PFSK-1 (cell line): ENCODE data around the gene FAM117A.

Experiments
- FOXP2 ChIP-seq: optimal IDR thresholded peaks from 2 replicates; pipeline ENCODE3; 2011; ENCODE audit warnings: borderline replicate concordance, control low read depth, inconsistent platforms; ENCODE audit not compliant: insufficient read depth; ENCODE audit errors: extremely low read length, extremely low read depth
- POLR2AphosphoS5 ChIP-seq: IDR thresholded peaks from 2 replicates; pipeline ENCODE4 v1.6.1; 2012; ENCODE audit warnings: low read depth, mild to moderate bottlenecking, control low read depth, low read length, moderate library complexity
- SIN3A ChIP-seq: IDR thresholded peaks from 2 replicates; pipeline ENCODE4 v1.6.1; 2012; ENCODE audit warnings: mild to moderate bottlenecking, low read length, moderate library complexity, borderline replicate concordance; ENCODE audit not compliant: insufficient read depth
- TAF1 ChIP-seq: IDR thresholded peaks from 2 replicates; pipeline ENCODE4 v1.6.1; 2012; ENCODE audit warnings: low read length, control low read depth, borderline replicate concordance; ENCODE audit not compliant: insufficient read depth
- TF ChIP-seq, protein P1 (sequence below), 2 experiments: IDR thresholded peaks; 2 replicates each; pipeline versions ENCODE4 v1.6.1 to v1.8.0; 2011 to 2012; ENCODE audit warnings: low read depth in 2 of 2, low read length in 2 of 2, control low read depth in 1 of 2, inconsistent platforms in 1 of 2, mild to moderate bottlenecking in 1 of 2, moderate library complexity in 1 of 2; ENCODE audit not compliant: insufficient read depth in 1 of 2

DNA sequence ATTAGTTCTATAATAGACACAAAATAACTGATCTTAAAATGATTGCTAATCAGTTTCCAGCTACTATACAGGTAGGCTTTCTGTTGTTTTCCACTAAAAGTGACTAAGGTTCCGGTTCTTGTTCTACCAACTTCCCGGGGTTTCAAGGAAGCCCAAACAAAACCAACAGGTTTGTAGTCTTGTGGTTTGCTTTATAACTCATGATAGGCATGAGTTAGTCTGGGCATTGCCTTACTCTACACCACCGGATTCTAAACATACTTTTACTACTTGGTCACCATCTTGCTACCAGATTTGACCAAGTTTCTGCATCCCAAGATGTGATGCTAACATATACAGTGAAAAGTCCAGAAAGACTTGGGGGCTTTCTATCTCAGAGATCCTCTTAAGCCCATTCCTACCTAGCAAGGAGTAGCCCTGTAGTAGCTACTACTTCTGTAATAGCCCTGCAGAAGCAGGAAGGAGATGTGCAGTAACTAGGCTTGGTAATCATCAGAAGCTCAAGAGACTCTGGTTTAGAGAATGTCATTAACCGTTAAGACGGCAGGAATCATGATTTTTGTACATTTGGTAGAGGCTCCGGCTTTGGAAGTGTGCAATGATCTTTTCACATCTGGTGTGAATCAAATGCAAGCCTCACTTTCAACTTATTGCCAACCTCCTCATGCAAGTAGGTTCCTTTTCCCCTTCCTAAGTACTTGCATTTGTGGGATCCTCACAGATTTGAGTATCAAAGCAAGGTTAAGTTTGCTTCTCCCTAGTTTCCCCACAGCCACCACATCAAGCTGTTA is 1.6 kb downstream of the FAM117A start:
- TF ChIP-seq, protein P1, sequence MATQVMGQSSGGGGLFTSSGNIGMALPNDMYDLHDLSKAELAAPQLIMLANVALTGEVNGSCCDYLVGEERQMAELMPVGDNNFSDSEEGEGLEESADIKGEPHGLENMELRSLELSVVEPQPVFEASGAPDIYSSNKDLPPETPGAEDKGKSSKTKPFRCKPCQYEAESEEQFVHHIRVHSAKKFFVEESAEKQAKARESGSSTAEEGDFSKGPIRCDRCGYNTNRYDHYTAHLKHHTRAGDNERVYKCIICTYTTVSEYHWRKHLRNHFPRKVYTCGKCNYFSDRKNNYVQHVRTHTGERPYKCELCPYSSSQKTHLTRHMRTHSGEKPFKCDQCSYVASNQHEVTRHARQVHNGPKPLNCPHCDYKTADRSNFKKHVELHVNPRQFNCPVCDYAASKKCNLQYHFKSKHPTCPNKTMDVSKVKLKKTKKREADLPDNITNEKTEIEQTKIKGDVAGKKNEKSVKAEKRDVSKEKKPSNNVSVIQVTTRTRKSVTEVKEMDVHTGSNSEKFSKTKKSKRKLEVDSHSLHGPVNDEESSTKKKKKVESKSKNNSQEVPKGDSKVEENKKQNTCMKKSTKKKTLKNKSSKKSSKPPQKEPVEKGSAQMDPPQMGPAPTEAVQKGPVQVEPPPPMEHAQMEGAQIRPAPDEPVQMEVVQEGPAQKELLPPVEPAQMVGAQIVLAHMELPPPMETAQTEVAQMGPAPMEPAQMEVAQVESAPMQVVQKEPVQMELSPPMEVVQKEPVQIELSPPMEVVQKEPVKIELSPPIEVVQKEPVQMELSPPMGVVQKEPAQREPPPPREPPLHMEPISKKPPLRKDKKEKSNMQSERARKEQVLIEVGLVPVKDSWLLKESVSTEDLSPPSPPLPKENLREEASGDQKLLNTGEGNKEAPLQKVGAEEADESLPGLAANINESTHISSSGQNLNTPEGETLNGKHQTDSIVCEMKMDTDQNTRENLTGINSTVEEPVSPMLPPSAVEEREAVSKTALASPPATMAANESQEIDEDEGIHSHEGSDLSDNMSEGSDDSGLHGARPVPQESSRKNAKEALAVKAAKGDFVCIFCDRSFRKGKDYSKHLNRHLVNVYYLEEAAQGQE (IDR thresholded peaks at IDR 0.05; ENCODE audit: insufficient read depth in 1 of 2, low read depth in 2 of 2, low read length in 2 of 2), result no peak
- TF ChIP-seq POLR2AphosphoS5 (no peak), TAF1 (no peak), SIN3A (no peak), FOXP2 (no peak)
